ENCODE results near the gene ZNF22. TPM values are rescaled to one million over a fixed set of nuclear protein-coding genes. Genes with fewer than 3 reads are reported as not detected.

The ZNF22 gene
- total and polyA plus RNA-seq, 2 of the 8 experiments (the other 6 are each of a cell fraction or from before 2014, with no cell fraction given) = 18.2 to 45.2 TPM

- TF ChIP-seq RXRA (IDR thresholded peaks at IDR 0.05; ENCODE audit: insufficient read depth, low read depth, low read length) (no peak), CBX8 (IDR thresholded peaks at IDR 0.05; ENCODE audit: borderline replicate concordance, low read depth, low read length) (no peak), GTF2F1 (IDR thresholded peaks at IDR 0.05; ENCODE audit: borderline replicate concordance, low read depth, low read length) (no peak), EZH2 (IDR thresholded peaks at IDR 0.05; ENCODE audit: low read depth, low read length, severe bottlenecking) (no peak), SP2 (IDR thresholded peaks at IDR 0.05; ENCODE audit: low read length) (no peak), SIRT6 (IDR thresholded peaks at IDR 0.05; ENCODE audit: low read length) (no peak), RBBP5 (IDR thresholded peaks at IDR 0.05; ENCODE audit: borderline replicate concordance, low read depth, low read length) (no peak), BCL11A (IDR thresholded peaks at IDR 0.05; ENCODE audit: low read depth in 2 of 2, low read length in 2 of 2) (no peak)
Observed at GRCh38 chr10:44961931-44962750, 38.6 kb upstream of the ZNF22 start (continued).
